Measurements from ENCODE around the gene CFAP20DC.
A peak's percentile ranks its signal among the peaks of the same experiment; 100 is the strongest.

The CFAP20DC gene

GRCh38 chr3:58800032-58800431 lies 249.8 kb downstream of the CFAP20DC start:
- no peak for DNase-seq (ENCODE audit: low read depth)

- no peak for DNase-seq (ENCODE audit: low read depth)
Measured at GRCh38 chr3:58799271-58799670, 250.6 kb downstream of the CFAP20DC start.

GRCh38 chr3:58798312-58798711 lies 251.5 kb downstream of the CFAP20DC start:
- DNase-seq (ENCODE audit: low read depth) = peak; percentile 55

- no peak for DNase-seq (ENCODE audit: low read depth)
Measured at GRCh38 chr3:58794750-58795149, 255.1 kb downstream of the CFAP20DC start.

- no peak for DNase-seq (ENCODE audit: low read depth)
Measured at GRCh38 chr3:58793938-58794337, 255.9 kb downstream of the CFAP20DC start.

- peak; percentile 36 for DNase-seq (ENCODE audit: low read depth)
Measured at GRCh38 chr3:58792921-58793451, 256.8 kb downstream of the CFAP20DC start.

- no peak for DNase-seq (ENCODE audit: low read depth)
Measured at GRCh38 chr3:58789385-58789784, 260.4 kb downstream of the CFAP20DC start.

GRCh38 chr3:58784888-58785287 lies 264.9 kb downstream of the CFAP20DC start:
- no peak for DNase-seq (ENCODE audit: low read depth)

- DNase-seq (ENCODE audit: low read depth) = no peak
Measured at GRCh38 chr3:58784425-58784824, 265.4 kb downstream of the CFAP20DC start.

- DNase-seq (ENCODE audit: low read depth) = no peak
Measured at GRCh38 chr3:58783845-58784244, 266.0 kb downstream of the CFAP20DC start.

- DNase-seq (ENCODE audit: low read depth) = no peak
Measured at GRCh38 chr3:58779934-58780333, 269.9 kb downstream of the CFAP20DC start.

- DNase-seq (ENCODE audit: low read depth) = no peak
Measured at GRCh38 chr3:58776231-58776630, 273.6 kb downstream of the CFAP20DC start.

- DNase-seq (ENCODE audit: low read depth) = no peak
Measured at GRCh38 chr3:58772462-58772861, 277.4 kb downstream of the CFAP20DC start.

- no peak for DNase-seq (ENCODE audit: low read depth)
Measured at GRCh38 chr3:58769065-58769464, 280.8 kb downstream of the CFAP20DC start.

- no peak for DNase-seq (ENCODE audit: low read depth)
Measured at GRCh38 chr3:58766587-58767282, 283.1 kb downstream of the CFAP20DC start.

- no peak for DNase-seq (ENCODE audit: low read depth)
Measured at GRCh38 chr3:58755150-58755549, 294.7 kb downstream of the CFAP20DC start.

- DNase-seq (ENCODE audit: low read depth) = no peak
Measured at GRCh38 chr3:58754074-58754473, 295.8 kb downstream of the CFAP20DC start.

GRCh38 chr3:58751882-58752567 lies 297.8 kb downstream of the CFAP20DC start:
- no peak for DNase-seq (ENCODE audit: low read depth)

GRCh38 chr3:58751235-58751634 lies 298.6 kb downstream of the CFAP20DC start:
- DNase-seq (ENCODE audit: low read depth) = no peak

GRCh38 chr3:58749948-58750347 lies 299.9 kb downstream of the CFAP20DC start:
- DNase-seq (ENCODE audit: low read depth) = no peak

- no peak for DNase-seq (ENCODE audit: low read depth)
Measured at GRCh38 chr3:58748024-58748423, 301.8 kb downstream of the CFAP20DC start.

GRCh38 chr3:58746758-58747157 lies 303.1 kb downstream of the CFAP20DC start:
- DNase-seq (ENCODE audit: low read depth) = no peak

- no peak for DNase-seq (ENCODE audit: low read depth)
Measured at GRCh38 chr3:58743296-58743695, 306.5 kb downstream of the CFAP20DC start.

Data from amniotic epithelial cell (primary cell).